Astrocyte (in vitro differentiated cells and primary cell): Measurements from ENCODE around the gene WFS1. TPM values are rescaled to one million over a fixed set of nuclear protein-coding genes. Genes with fewer than 3 reads are reported as not detected.

Source experiments
- DNase-seq: peaks from one replicate; pipeline ENCODE4 v3.0.0-alpha.2; 2010; ENCODE audit warnings: low read depth
- FAIRE-seq: peaks from 2 replicates; lab custom pipeline; 2011; peaks lifted over from hg19 to GRCh38; lab: Jason Lieb, UNC
- H2AFZ ChIP-seq: 2 replicates; pipeline ENCODE4 v1.6.0; 2012; ENCODE audit warnings: low read depth, low read length, inconsistent platforms
- H3K27ac ChIP-seq: 2 replicates; pipeline ENCODE4 v1.5.1; 2011; ENCODE audit warnings: low read depth, low read length, inconsistent platforms
- H3K27me3 ChIP-seq: 2 replicates; pipeline ENCODE4 v1.6.0; 2011; ENCODE audit warnings: low read length, inconsistent platforms; ENCODE audit not compliant: insufficient read depth
- H3K36me3 ChIP-seq: 2 replicates; pipeline ENCODE4 v1.5.1; 2011; ENCODE audit warnings: low read length, inconsistent platforms; ENCODE audit not compliant: insufficient read depth
- H3K4me1 ChIP-seq: 2 replicates; pipeline ENCODE4 v1.5.1; 2011; ENCODE audit warnings: low read length, inconsistent platforms; ENCODE audit not compliant: insufficient read depth
- H3K4me2 ChIP-seq: 2 replicates; pipeline ENCODE4 v1.6.0; 2012; ENCODE audit warnings: low read length, inconsistent platforms
- H3K4me3 ChIP-seq: 2 replicates; pipeline ENCODE4 v1.5.1; 2011; ENCODE audit warnings: low read depth, mild to moderate bottlenecking, low read length, inconsistent platforms; ENCODE audit not compliant: insufficient read depth
- H3K79me2 ChIP-seq: 2 replicates; pipeline ENCODE4 v1.6.0; 2012; ENCODE audit warnings: mild to moderate bottlenecking, low read length, inconsistent platforms; ENCODE audit not compliant: insufficient read depth
- H3K9ac ChIP-seq: 2 replicates; pipeline ENCODE4 v1.6.0; 2012; ENCODE audit warnings: mild to moderate bottlenecking, low read length, inconsistent platforms
- H3K9me3 ChIP-seq: 2 replicates; pipeline ENCODE4 v1.5.1; 2012; ENCODE audit warnings: low read depth, mild to moderate bottlenecking, low read length, inconsistent platforms; ENCODE audit not compliant: insufficient read depth
- H4K20me1 ChIP-seq: 2 replicates; pipeline ENCODE4 v1.6.0; 2012; ENCODE audit warnings: low read length, inconsistent platforms; ENCODE audit not compliant: insufficient read depth
- H3K27ac Mint-ChIP-seq: one replicate; pipeline ENCODE4 v1.8.0; 2021; ENCODE audit warnings: mild to moderate bottlenecking, mixed read lengths; ENCODE audit not compliant: unreplicated experiment
- H3K27me3 Mint-ChIP-seq: one replicate; pipeline ENCODE4 v1.8.0; 2021; ENCODE audit warnings: low read depth, mixed read lengths; ENCODE audit not compliant: unreplicated experiment
- H3K36me3 Mint-ChIP-seq: one replicate; pipeline ENCODE4 v1.8.0; 2021; ENCODE audit warnings: low read depth, mixed read lengths; ENCODE audit not compliant: unreplicated experiment
- H3K4me1 Mint-ChIP-seq: one replicate; pipeline ENCODE4 v1.8.0; 2021; ENCODE audit warnings: low read depth, mixed read lengths; ENCODE audit not compliant: unreplicated experiment
- H3K4me3 Mint-ChIP-seq: one replicate; pipeline ENCODE4 v1.8.0; 2021; ENCODE audit warnings: mild to moderate bottlenecking, moderate library complexity, mixed read lengths; ENCODE audit not compliant: unreplicated experiment
- H3K9me3 Mint-ChIP-seq: one replicate; pipeline ENCODE4 v1.8.0; 2021; ENCODE audit warnings: mild to moderate bottlenecking, mixed read lengths; ENCODE audit not compliant: unreplicated experiment
- CTCF ChIP-seq: IDR thresholded peaks from 2 replicates; pipeline ENCODE4 v1.5.1; 2011; ENCODE audit warnings: low read depth, mild to moderate bottlenecking, inconsistent platforms, low read length, moderate library complexity; ENCODE audit not compliant: insufficient read depth
- EZH2 ChIP-seq: IDR thresholded peaks from 2 replicates; pipeline ENCODE4 v1.6.1; 2012; ENCODE audit warnings: mild to moderate bottlenecking, low read length, inconsistent platforms; ENCODE audit not compliant: insufficient read depth
- total RNA-seq: library from RNA; stranded (reverse); gene quantifications from 2 replicates; pipeline ENCODE4 v1.2.1, GENCODE V29; 2021

Gene WFS1
- total RNA-seq, 1 donor from 2014 or later = 39.0 TPM

- Mint-ChIP-seq H3K27ac (no peak overlapping the region), H3K4me1 (no peaks in the 10 kb centered on the region), H3K36me3 (no peaks in the 10 kb centered on the region), H3K4me3 (no peak overlapping the region), H3K9me3 (no peaks in the 10 kb centered on the region), H3K27me3 (peaks cover 50% of the 10 kb centered on the region)
- Histone ChIP-seq H3K4me2 (no peak overlapping the region), H4K20me1 (no peaks in the 10 kb centered on the region), H3K36me3 (no peaks in the 10 kb centered on the region), H3K27ac (no peak overlapping the region), H3K4me3 (no peak overlapping the region), H3K4me1 (no peaks in the 10 kb centered on the region), H3K27me3 (peaks cover 4% of the 10 kb centered on the region), H3K9me3 (peaks cover 2% of the 10 kb centered on the region), H2AFZ (no peak overlapping the region), H3K9ac (no peak overlapping the region), H3K79me2 (no peaks in the 10 kb centered on the region)
- DNase-seq = no peak
- no peak for FAIRE-seq
- TF ChIP-seq EZH2 = no peak
- no peak for TF ChIP-seq CTCF
Measured at GRCh38 chr4:6227412-6228157, 42.1 kb upstream of the WFS1 start.

- no peaks in the 10 kb centered on the region for H3K4me1 Mint-ChIP-seq
- FAIRE-seq (no peak), DNase-seq (no peak)
- Histone ChIP-seq H2AFZ (no peak overlapping the region), H3K36me3 (no peaks in the 10 kb centered on the region), H3K9ac (no peak overlapping the region), H3K4me1 (no peaks in the 10 kb centered on the region), H3K4me3 (no peak overlapping the region), H3K79me2 (no peaks in the 10 kb centered on the region), H3K9me3 (no peaks in the 10 kb centered on the region), H4K20me1 (no peaks in the 10 kb centered on the region), H3K27me3 (peaks cover 2% of the 10 kb centered on the region), H3K27ac (no peak overlapping the region), H3K4me2 (no peak overlapping the region)
- H3K27ac Mint-ChIP-seq = no peak overlapping the region
- TF ChIP-seq EZH2 (no peak), CTCF (no peak)
- no peak overlapping the region for H3K4me3 Mint-ChIP-seq
- H3K36me3 Mint-ChIP-seq = no peaks in the 10 kb centered on the region
- H3K9me3 Mint-ChIP-seq = no peaks in the 10 kb centered on the region
- peaks cover 44% of the 10 kb centered on the region for H3K27me3 Mint-ChIP-seq
Measured at GRCh38 chr4:6228158-6229067, 41.2 kb upstream of the WFS1 start.
